ENCODE results near the gene SIPA1. TPM values are rescaled to one million over a fixed set of nuclear protein-coding genes. Genes with fewer than 3 reads are reported as not detected.

SIPA1 gene
- total and polyA plus RNA-seq, 2 of the 8 experiments (the other 6 are each of a cell fraction or from before 2014, with no cell fraction given), result 35.3 to 72.2 TPM

DNA sequence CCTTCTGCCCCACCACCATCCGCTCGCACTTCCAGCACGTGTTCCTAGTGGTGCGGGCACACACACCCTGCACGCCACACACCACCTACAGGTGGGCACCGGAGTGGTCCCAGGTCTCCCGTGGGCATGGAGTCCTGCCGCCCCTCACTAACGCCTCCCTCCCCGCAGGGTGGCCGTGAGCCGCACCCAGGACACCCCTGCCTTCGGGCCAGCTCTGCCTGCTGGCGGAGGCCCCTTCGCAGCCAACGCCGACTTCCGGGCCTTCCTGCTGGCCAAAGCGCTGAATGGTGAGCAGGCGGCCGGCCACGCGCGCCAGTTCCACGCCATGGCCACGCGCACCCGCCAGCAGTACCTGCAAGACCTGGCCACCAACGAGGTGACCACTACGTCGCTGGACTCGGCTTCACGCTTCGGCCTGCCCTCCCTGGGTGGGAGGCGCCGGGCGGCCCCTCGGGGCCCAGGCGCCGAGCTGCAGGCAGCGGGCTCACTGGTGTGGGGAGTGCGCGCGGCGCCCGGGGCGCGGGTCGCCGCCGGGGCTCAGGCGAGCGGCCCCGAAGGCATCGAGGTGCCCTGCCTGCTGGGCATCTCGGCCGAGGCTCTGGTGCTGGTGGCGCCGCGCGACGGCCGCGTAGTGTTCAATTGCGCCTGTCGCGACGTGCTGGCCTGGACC lies 8.5 kb downstream of the SIPA1 start:
- no peak for FAIRE-seq
- Histone ChIP-seq H2BK12ac (ENCODE audit: low read depth, low read length) (no peak overlapping the region), H3K27me3 (replicated peaks in 1 of 4; ENCODE audit: control insufficient read depth in 3 of 4, extremely low read depth in 1 of 4, insufficient read depth in 3 of 4, low read length in 3 of 4) (peaks cover 0 to 8% (median 2%) of the 10 kb centered on the region in 4 experiments; a peak in 3 of 7 replicates), H3K23me2 (ENCODE audit: low read depth, low read length) (peaks cover 11% of the 10 kb centered on the region; the same call in 1 of the 2 replicates), H4K20me1 (replicated peaks in 1 of 2; ENCODE audit: control insufficient read depth in 1 of 2, insufficient read depth in 2 of 2, low read length in 2 of 2) (peaks cover 2 to 16% of the 10 kb centered on the region in 2 experiments), H2BK120ac (replicated peaks; ENCODE audit: low read depth, low read length) (no peak overlapping the region), H3K4me2 (ENCODE audit: insufficient read depth in 1 of 2, low read depth in 2 of 2, low read length in 2 of 2) (peak overlapping the region; percentile 55 to 82), H3K4ac (replicated peaks; ENCODE audit: insufficient read length, low read depth, low read length) (no peak overlapping the region), H3K27ac (ENCODE audit: low read depth, low read length) (peak overlapping the region; percentile 35; the same call in 1 of the 2 replicates), H4K91ac (replicated peaks; ENCODE audit: insufficient read length, low read length) (no peak overlapping the region), H3K79me1 (ENCODE audit: low read depth, low read length) (no peaks in the 10 kb centered on the region), H2BK15ac (ENCODE audit: low read length) (peak overlapping the region; percentile 97; the same call in 1 of the 2 replicates), H2AFZ (ENCODE audit: low read length) (no peak overlapping the region; the same call in 1 of the 2 replicates), H3K36me3 (ENCODE audit: control insufficient read depth in 2 of 4, insufficient read depth in 4 of 4, low read length in 3 of 4) (peaks cover 0 to 3% (median 0%) of the 10 kb centered on the region in 4 experiments; a peak in 1 of 8 replicates), H3K4me1 (replicated peaks in 1 of 4; ENCODE audit: control insufficient read depth in 3 of 4, insufficient read depth in 4 of 4, low read length in 3 of 4) (peaks cover 0 to 19% (median 13%) of the 10 kb centered on the region in 4 experiments; a peak in 6 of 7 replicates), H4K8ac (ENCODE audit: extremely low read depth, insufficient read depth, low read length) (0 out of 2 replicates have a peak overlapping the region, but pooled peaks have one; percentile 90), H3K18ac (ENCODE audit: extremely low read depth, low read length) (peak overlapping the region; percentile 60; the same call in 1 of the 2 replicates), H3K14ac (ENCODE audit: insufficient read length) (no peak overlapping the region), H2AK5ac (ENCODE audit: low read depth, low read length) (no peak overlapping the region), H3K4me3 (ENCODE audit: extremely low read depth in 1 of 4, insufficient read depth in 2 of 4, low read depth in 3 of 4, low read length in 4 of 4) (peak overlapping the region; percentile 52 to 70 (median 68)), H4K5ac (ENCODE audit: insufficient read length, low read depth, low read length) (no peak overlapping the region), H3K79me2 (ENCODE audit: control insufficient read depth in 1 of 2, insufficient read depth in 2 of 2, low read length in 2 of 2) (no peaks in the 10 kb centered on the region), H2BK5ac (ENCODE audit: low read depth, low read length) (peak overlapping the region; percentile 12; the same call in 1 of the 2 replicates), H3K23ac (ENCODE audit: insufficient read length) (no peak overlapping the region), H3K9me3 (ENCODE audit: insufficient read depth in 2 of 2, low read depth in 1 of 2, low read length in 1 of 2) (no peaks in the 10 kb centered on the region), H2BK20ac (ENCODE audit: low read length) (no peak overlapping the region), H3K9ac (replicated peaks in 1 of 4; ENCODE audit: extremely low read depth in 1 of 4, low read depth in 3 of 4, low read length in 3 of 4) (no peak overlapping the region), H3K56ac (replicated peaks; ENCODE audit: insufficient read length, low read depth, low read length) (peak overlapping the region; percentile 75)
- DNase-seq (ENCODE audit: low read depth in 1 of 2, low spot score in 2 of 2), result no peak
- 64% methylated on average over 52 of the region's 68 CpGs; no CpG with 5 or more reads in 1 of the 2 experiments for WGBS, 2 experiments (ENCODE audit: extremely low coverage in 1 of 2, insufficient coverage in 1 of 2, insufficient read length in 1 of 2, insufficient replicate concordance in 2 of 2, low coverage in 1 of 2, low lambda C conversion rate in 2 of 2, missing lambda C conversion rate in 1 of 2)
- CTCF ChIA-PET (ENCODE audit: partially characterized antibody), result interaction anchor here (0.7 to 1.8 kb wide), 10 partner anchors 8 to 239 kb away, joined by 3 to 11 read pairs (median 3); partner anchors contain the start of gene SIPA1
- POLR2A ChIA-PET (ENCODE audit: partially characterized antibody), result interaction anchor here (0.6 to 7.5 kb wide), 11 partner anchors 8 to 1389 kb away, joined by 3 to 58 read pairs (median 4); partner anchors contain the start of genes MUS81, RELA and SIPA1
- TF ChIP-seq EGR1 (IDR thresholded peaks at IDR 0.05; ENCODE audit: borderline replicate concordance, low read depth, low read length), result no peak
- no peak for TF ChIP-seq TAF1 (IDR thresholded peaks at IDR 0.05; ENCODE audit: low read depth, low read length)
- TF ChIP-seq CTBP2 (IDR thresholded peaks at IDR 0.05; ENCODE audit: borderline replicate concordance, insufficient read depth, insufficient read length, low read length), result no peak
- no peak for TF ChIP-seq MAFK (IDR thresholded peaks at IDR 0.05; ENCODE audit: low read depth, low read length)
- no peak for TF ChIP-seq NRF1 (IDR thresholded peaks at IDR 0.05; ENCODE audit: low read depth, low read length)
- TF ChIP-seq SRF (IDR thresholded peaks at IDR 0.05; ENCODE audit: low read depth, low read length), result no peak
- TF ChIP-seq JUND (IDR thresholded peaks at IDR 0.05; ENCODE audit: low read length), result no peak
- TF ChIP-seq BRCA1 (IDR thresholded peaks at IDR 0.05; ENCODE audit: low read depth, low read length), result no peak
- TF ChIP-seq ZNF274 (IDR thresholded peaks at IDR 0.05; ENCODE audit: borderline replicate concordance, extremely low read depth, low read length), result no peak
- no peak for TF ChIP-seq POU5F1 (IDR thresholded peaks at IDR 0.05; ENCODE audit: low read depth, low read length)
- no peak for TF ChIP-seq KDM5A (IDR thresholded peaks at IDR 0.05; ENCODE audit: low read length)
- TF ChIP-seq SP4 (IDR thresholded peaks at IDR 0.05; ENCODE audit: low read length), result no peak

Data from H1 (cell line).